Measurements from ENCODE around the gene CCDC148.

The CCDC148 gene

GRCh38 chr2:158138255-158138654 is 318.3 kb downstream of the CCDC148 start:
- Histone ChIP-seq H3K27ac (no peak overlapping the region), H3K36me3 (replicated peaks) (no peaks in the 10 kb centered on the region), H3K4me3 (ENCODE audit: low read depth, low read length) (no peak overlapping the region), H3K27me3 (replicated peaks) (no peaks in the 10 kb centered on the region)
- in situ Hi-C loops (cut with HindIII; ENCODE audit: low pct_ligation_motif_present, low sequenced_read_pairs) = no loop called here
- no peak for TF ChIP-seq CTCF (IDR thresholded peaks at IDR 0.05; ENCODE audit: low read depth, low read length, missing control alignments)
- DNase-seq = no peak

GRCh38 chr2:158135096-158135495 is 321.5 kb downstream of the CCDC148 start:
- no peak for TF ChIP-seq CTCF (IDR thresholded peaks at IDR 0.05; ENCODE audit: low read depth, low read length, missing control alignments)
- no peak for DNase-seq
- Histone ChIP-seq H3K4me3 (ENCODE audit: low read depth, low read length) (no peak overlapping the region), H3K27ac (no peak overlapping the region), H3K27me3 (replicated peaks) (no peaks in the 10 kb centered on the region), H3K36me3 (replicated peaks) (no peaks in the 10 kb centered on the region)
- in situ Hi-C loops (cut with HindIII; ENCODE audit: low pct_ligation_motif_present, low sequenced_read_pairs) = no loop called here

GRCh38 chr2:158134655-158135054 is 321.9 kb downstream of the CCDC148 start:
- no peak overlapping the region for H3K4me3 ChIP-seq (ENCODE audit: low read depth, low read length)
- H3K27ac ChIP-seq = no peak overlapping the region
- H3K36me3 ChIP-seq (replicated peaks) = no peaks in the 10 kb centered on the region
- in situ Hi-C loops (cut with HindIII; ENCODE audit: low pct_ligation_motif_present, low sequenced_read_pairs) = no loop called here
- no peak for TF ChIP-seq CTCF (IDR thresholded peaks at IDR 0.05; ENCODE audit: low read depth, low read length, missing control alignments)
- H3K27me3 ChIP-seq (replicated peaks) = no peaks in the 10 kb centered on the region
- no peak for DNase-seq

- TF ChIP-seq CTCF (IDR thresholded peaks at IDR 0.05; ENCODE audit: low read depth, low read length, missing control alignments) = no peak
Measured at GRCh38 chr2:158134055-158134454, 322.5 kb downstream of the CCDC148 start.

GRCh38 chr2:158131919-158132566 is 324.5 kb downstream of the CCDC148 start:
- in situ Hi-C loops (cut with HindIII; ENCODE audit: low pct_ligation_motif_present, low sequenced_read_pairs) = no loop called here
- no peak for DNase-seq
- Histone ChIP-seq H3K36me3 (replicated peaks) (no peaks in the 10 kb centered on the region), H3K4me3 (ENCODE audit: low read depth, low read length) (no peak overlapping the region), H3K27ac (no peak overlapping the region), H3K27me3 (replicated peaks) (no peaks in the 10 kb centered on the region)
- TF ChIP-seq CTCF (IDR thresholded peaks at IDR 0.05; ENCODE audit: low read depth, low read length, missing control alignments) = no peak

More at GRCh38 chr2:158134055-158134454, 322.5 kb downstream of the CCDC148 start:
- no peak overlapping the region for H3K4me3 ChIP-seq (ENCODE audit: low read depth, low read length)
- no peaks in the 10 kb centered on the region for H3K27me3 ChIP-seq (replicated peaks)
- no peak for DNase-seq
- H3K27ac ChIP-seq = no peak overlapping the region
- in situ Hi-C loops (cut with HindIII; ENCODE audit: low pct_ligation_motif_present, low sequenced_read_pairs) = no loop called here
- no peaks in the 10 kb centered on the region for H3K36me3 ChIP-seq (replicated peaks)

GRCh38 chr2:158131483-158131912 is 325.1 kb downstream of the CCDC148 start:
- no peak for TF ChIP-seq CTCF (IDR thresholded peaks at IDR 0.05; ENCODE audit: low read depth, low read length, missing control alignments)
- no peak for DNase-seq
- in situ Hi-C loops (cut with HindIII; ENCODE audit: low pct_ligation_motif_present, low sequenced_read_pairs) = no loop called here
- H3K27ac ChIP-seq = no peak overlapping the region
- H3K27me3 ChIP-seq (replicated peaks) = no peaks in the 10 kb centered on the region
- H3K4me3 ChIP-seq (ENCODE audit: low read depth, low read length) = no peak overlapping the region
- H3K36me3 ChIP-seq (replicated peaks) = no peaks in the 10 kb centered on the region
